Liver (tissue), 9 donors: Measurements from ENCODE around the gene FBN1. TPM values are rescaled to one million over a fixed set of nuclear protein-coding genes. Genes with fewer than 3 reads are reported as not detected.

ENCODE experiments used
- DNase-seq: peaks from one replicate; pipeline ENCODE4 v3.0.0-alpha.2; 2017; ENCODE audit warnings: low spot score
- H3K27ac ChIP-seq, 2 donors: one replicate each; pipeline ENCODE4 v1.7.0; 2013; ENCODE audit warnings: inconsistent platforms in 2 of 2, low read length in 2 of 2, control low read depth in 1 of 2, low read depth in 1 of 2, mild to moderate bottlenecking in 1 of 2
- H3K27me3 ChIP-seq, 4 donors: one replicate each; pipeline versions ENCODE4 v1.6.1 to v1.7.0; 2013; ENCODE audit warnings: low read length in 3 of 4, inconsistent platforms in 1 of 4, mild to moderate bottlenecking in 1 of 4, moderate library complexity in 1 of 4; ENCODE audit not compliant: control insufficient read depth in 4 of 4, insufficient read depth in 4 of 4
- H3K36me3 ChIP-seq, 4 donors: one replicate each; pipeline versions ENCODE4 v1.6.1 to v1.7.0; 2013; ENCODE audit warnings: low read length in 3 of 4, mild to moderate bottlenecking in 3 of 4, low read depth in 1 of 4, moderate library complexity in 1 of 4; ENCODE audit not compliant: control insufficient read depth in 4 of 4, insufficient read depth in 3 of 4
- H3K4me1 ChIP-seq, 4 donors: one replicate each; pipeline versions ENCODE4 v1.6.1 to v1.7.0; 2013; ENCODE audit warnings: low read length in 3 of 4, mild to moderate bottlenecking in 3 of 4, moderate library complexity in 1 of 4; ENCODE audit not compliant: control insufficient read depth in 4 of 4, insufficient read depth in 4 of 4
- H3K4me3 ChIP-seq, 3 donors: one replicate each; pipeline versions ENCODE4 v1.6.1 to v1.7.0; 2013; ENCODE audit warnings: low read length in 3 of 3, control low read depth in 1 of 3, low read depth in 1 of 3, mild to moderate bottlenecking in 1 of 3
- H3K9ac ChIP-seq, 2 donors: one replicate each; pipeline ENCODE4 v1.7.0; 2013; ENCODE audit warnings: low read length in 2 of 2, mild to moderate bottlenecking in 2 of 2, moderate library complexity in 2 of 2, control low read depth in 1 of 2, low read depth in 1 of 2
- H3K9me3 ChIP-seq, 4 donors: one replicate each; pipeline versions ENCODE4 v1.6.1 to v1.7.0; 2013; ENCODE audit warnings: low read length in 3 of 4; ENCODE audit not compliant: control insufficient read depth in 4 of 4
- ATF3 ChIP-seq: IDR thresholded peaks from 2 replicates; pipeline ENCODE4 v1.6.1; 2016; ENCODE audit warnings: antibody characterized with exemption
- CTCF ChIP-seq: fragments of 150-350 bp; IDR thresholded peaks from 2 replicates; pipeline ENCODE4 v1.5.1; 2017; ENCODE audit warnings: improper control_type of control experiment, low read depth, low read length; ENCODE audit not compliant: missing input control
- EGR1 ChIP-seq, 2 donors: IDR thresholded peaks; 2 replicates each; pipeline ENCODE4 v1.6.1; 2016 to 2018; ENCODE audit warnings: antibody characterized with exemption in 2 of 2, low read depth in 2 of 2
- FOXA1 ChIP-seq: IDR thresholded peaks from 2 replicates; pipeline ENCODE4 v1.6.1; 2016; ENCODE audit warnings: antibody characterized with exemption
- FOXA2 ChIP-seq: IDR thresholded peaks from 2 replicates; pipeline ENCODE4 v1.6.1; 2016; ENCODE audit warnings: antibody characterized with exemption
- HNF4G ChIP-seq: IDR thresholded peaks from 2 replicates; pipeline ENCODE4 v1.6.1; 2016; ENCODE audit warnings: antibody characterized with exemption
- JUND ChIP-seq, 2 donors: IDR thresholded peaks; 2 replicates each; pipeline ENCODE4 v1.6.1; 2016; ENCODE audit warnings: antibody characterized with exemption in 2 of 2
- MAX ChIP-seq: IDR thresholded peaks from 2 replicates; pipeline ENCODE4 v1.6.1; 2016; ENCODE audit warnings: antibody characterized with exemption
- NR2F2 ChIP-seq: IDR thresholded peaks from 2 replicates; pipeline ENCODE4 v1.6.1; 2016; ENCODE audit warnings: antibody characterized with exemption
- RAD21 ChIP-seq, 2 donors: IDR thresholded peaks; 2 replicates each; pipeline ENCODE4 v1.6.1; 2016; ENCODE audit warnings: antibody characterized with exemption in 2 of 2, mild to moderate bottlenecking in 2 of 2
- REST ChIP-seq: IDR thresholded peaks from 2 replicates; pipeline ENCODE4 v1.6.1; 2016; ENCODE audit warnings: antibody characterized with exemption, mild to moderate bottlenecking
- RXRA ChIP-seq, 2 donors: IDR thresholded peaks; 2 replicates each; pipeline ENCODE4 v1.6.1; 2017 to 2018; ENCODE audit warnings: antibody characterized with exemption in 2 of 2, mild to moderate bottlenecking in 1 of 2
- SP1 ChIP-seq: IDR thresholded peaks from 2 replicates; pipeline ENCODE4 v1.6.1; 2018; ENCODE audit warnings: antibody characterized with exemption, mild to moderate bottlenecking
- TAF1 ChIP-seq: conservative IDR thresholded peaks from 2 replicates; pipeline ENCODE4 v1.6.1; 2016; ENCODE audit warnings: antibody characterized with exemption, mild to moderate bottlenecking
- YY1 ChIP-seq: IDR thresholded peaks from 2 replicates; pipeline ENCODE4 v1.6.1; 2016; ENCODE audit warnings: antibody characterized with exemption, mild to moderate bottlenecking
- ZBTB33 ChIP-seq: IDR thresholded peaks from 2 replicates; pipeline ENCODE4 v1.6.1; 2016; ENCODE audit warnings: antibody characterized with exemption
- WGBS: extraction: QIAGEN DNeasy Blood & Tissue Kit; methylation state at CpG from one replicate; pipeline ENCODE4 v1.1.7; 2013; 5-methylcytosine and 5-hydroxymethylcytosine counted together
- polyA plus RNA-seq, 2 donors: library from polyadenylated mRNA; stranded (reverse) in 1 of 2; unstranded in 1 of 2; fragments of 200-250 nt in 1 of 2; fragments of >200 nt in 1 of 2; fragmentation: Nextera tagmentation in 1 of 2; extraction: Ambion mirVana in 1 of 2; gene quantifications; one replicate each; pipeline versions ENCODE4 v1.2.1 to v1.2.3, GENCODE V29; 2013 to 2015
- total RNA-seq, 2 donors: library from RNA; depleted of rRNA; stranded (reverse); fragments of >200 nt; gene quantifications; one replicate each; pipeline ENCODE4 v1.2.3, GENCODE V29; 2014
- donor health status: healthy.
- donor health status: healthy.
- donor health status: healthy.
- donor health status: healthy.
- donor health status: healthy.

The FBN1 gene
- total and polyA plus RNA-seq, 4 donors = 1.3 to 20.1 (median 12.4) TPM

GRCh38 chr15:48423342-48423741, 222.2 kb downstream of the FBN1 start:
- no peaks in the 10 kb centered on the region for H3K36me3 ChIP-seq
- WGBS = 95% methylated on average over 3 of the region's 3 CpGs

GRCh38 chr15:48422401-48422800, 223.1 kb downstream of the FBN1 start:
- no peak for DNase-seq
- TF ChIP-seq JUND (IDR thresholded peaks at IDR 0.05) = no peak
- TF ChIP-seq REST = no peak
- no peak for TF ChIP-seq MAX
- TF ChIP-seq FOXA2 = no peak
- no peak for TF ChIP-seq ZBTB33
- no peak for TF ChIP-seq RAD21 (IDR thresholded peaks at IDR 0.05)
- TF ChIP-seq SP1 = no peak
- TF ChIP-seq FOXA1 = no peak
- TF ChIP-seq ATF3 = no peak
- TF ChIP-seq TAF1 = no peak
- TF ChIP-seq NR2F2 = no peak
- no peak for TF ChIP-seq HNF4G
- TF ChIP-seq EGR1 (IDR thresholded peaks at IDR 0.05; ENCODE audit: low read depth in 2 of 2) = no peak
- no peak for TF ChIP-seq CTCF

More at GRCh38 chr15:48423342-48423741, 222.2 kb downstream of the FBN1 start:
- no peaks in the 10 kb centered on the region for H3K27me3 ChIP-seq
- H3K4me3 ChIP-seq = no peak overlapping the region
- no peak overlapping the region for H3K27ac ChIP-seq
- H3K9me3 ChIP-seq = no peaks in the 10 kb centered on the region
- H3K4me1 ChIP-seq = peaks cover 0 to 4% (median under 1%) of the 10 kb centered on the region in 4 donors
- no peak for DNase-seq
- H3K9ac ChIP-seq = no peak overlapping the region
- TF ChIP-seq MAX (no peak), NR2F2 (no peak), ATF3 (no peak), JUND (IDR thresholded peaks at IDR 0.05) (no peak), YY1 (no peak), RAD21 (IDR thresholded peaks at IDR 0.05) (no peak), HNF4G (no peak), FOXA1 (no peak), TAF1 (no peak), RXRA (IDR thresholded peaks at IDR 0.05) (no peak)

More at GRCh38 chr15:48422401-48422800, 223.1 kb downstream of the FBN1 start:
- H3K4me1 ChIP-seq = peaks cover 0 to 6% (median 2%) of the 10 kb centered on the region in 4 donors
- no peak overlapping the region for H3K27ac ChIP-seq
- H3K9me3 ChIP-seq = no peaks in the 10 kb centered on the region
- H3K4me3 ChIP-seq = no peak overlapping the region
- whole genome bisulfite sequencing = 49% methylated on average over 3 of the region's 3 CpGs
- no peaks in the 10 kb centered on the region for H3K27me3 ChIP-seq
- no peak overlapping the region for H3K9ac ChIP-seq
- no peaks in the 10 kb centered on the region for H3K36me3 ChIP-seq
